Heart left ventricle (tissue), 13 donors: ENCODE results near the gene SEC22B.
"Not testable (repeated sequence)": the region's sequence is repeated elsewhere in the genome, so short reads cannot be mapped to it uniquely, and the experiment has no call there.

Experiments
- POLR2A ChIP-seq, 2 donors: fragments of 450-650 bp; IDR thresholded peaks; one replicate each; pipeline ENCODE4 v1.6.1; 2017; ENCODE audit warnings: antibody characterized with exemption in 2 of 2, mild to moderate bottlenecking in 2 of 2, moderate library complexity in 2 of 2
- TF ChIP-seq, protein P1 (sequence below), 12 donors: fragments of 200-600 bp; sonication (generic) in 4 of 12; IDR thresholded peaks; one replicate each; pipeline versions ENCODE4 v1.5.0 to v1.8.0; 2018 to 2022; ENCODE audit warnings: antibody characterized with exemption in 12 of 12, mild to moderate bottlenecking in 5 of 12
- donor health status: ischemic (EF 13 %, LVEDD 7.1; RV severe dilation, severe dysfunction).
- donor health status: DM: no; HTN: yes; CAD: no.
- donor health status: DM: no; HTN: no; CAD: no.
- donor health status: ischemic (EF 25% LVEDD 6.9; RV normal size, moderate dysfunction).
- donor health status: ischemic (EF 25% LVEDD 5.7; RV mildly dilated, moderate dysfunction).
- donor health status: ischemic (EF 35%, LVEDD 5.7; RV mildly dilated, moderate dysfunction).
- donor health status: nonischemic (EF 11% LVEDD 7.7; RV severe dilation, severe dysfunction).
- donor health status: DM: yes; HTN: yes; CAD: no.
- donor health status: PGD.
- donor health status: ischemic (EF 29% LVEDD 5.4; RV normal size, mild dysfunction).
- donor health status: nonischemic (EF 23%, LVEDD 6.1; RV moderate dilation, normal function).

- TF ChIP-seq, protein P1, sequence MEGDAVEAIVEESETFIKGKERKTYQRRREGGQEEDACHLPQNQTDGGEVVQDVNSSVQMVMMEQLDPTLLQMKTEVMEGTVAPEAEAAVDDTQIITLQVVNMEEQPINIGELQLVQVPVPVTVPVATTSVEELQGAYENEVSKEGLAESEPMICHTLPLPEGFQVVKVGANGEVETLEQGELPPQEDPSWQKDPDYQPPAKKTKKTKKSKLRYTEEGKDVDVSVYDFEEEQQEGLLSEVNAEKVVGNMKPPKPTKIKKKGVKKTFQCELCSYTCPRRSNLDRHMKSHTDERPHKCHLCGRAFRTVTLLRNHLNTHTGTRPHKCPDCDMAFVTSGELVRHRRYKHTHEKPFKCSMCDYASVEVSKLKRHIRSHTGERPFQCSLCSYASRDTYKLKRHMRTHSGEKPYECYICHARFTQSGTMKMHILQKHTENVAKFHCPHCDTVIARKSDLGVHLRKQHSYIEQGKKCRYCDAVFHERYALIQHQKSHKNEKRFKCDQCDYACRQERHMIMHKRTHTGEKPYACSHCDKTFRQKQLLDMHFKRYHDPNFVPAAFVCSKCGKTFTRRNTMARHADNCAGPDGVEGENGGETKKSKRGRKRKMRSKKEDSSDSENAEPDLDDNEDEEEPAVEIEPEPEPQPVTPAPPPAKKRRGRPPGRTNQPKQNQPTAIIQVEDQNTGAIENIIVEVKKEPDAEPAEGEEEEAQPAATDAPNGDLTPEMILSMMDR (IDR thresholded peaks at IDR 0.05) = not testable (repeated sequence)
- not testable (repeated sequence) for TF ChIP-seq POLR2A (IDR thresholded peaks at IDR 0.05)
Observed at GRCh38 chr1:120127921-120128320, 48.4 kb downstream of the SEC22B start.
